ENCODE results near the gene LRRIQ4.

LRRIQ4 gene

DNA sequence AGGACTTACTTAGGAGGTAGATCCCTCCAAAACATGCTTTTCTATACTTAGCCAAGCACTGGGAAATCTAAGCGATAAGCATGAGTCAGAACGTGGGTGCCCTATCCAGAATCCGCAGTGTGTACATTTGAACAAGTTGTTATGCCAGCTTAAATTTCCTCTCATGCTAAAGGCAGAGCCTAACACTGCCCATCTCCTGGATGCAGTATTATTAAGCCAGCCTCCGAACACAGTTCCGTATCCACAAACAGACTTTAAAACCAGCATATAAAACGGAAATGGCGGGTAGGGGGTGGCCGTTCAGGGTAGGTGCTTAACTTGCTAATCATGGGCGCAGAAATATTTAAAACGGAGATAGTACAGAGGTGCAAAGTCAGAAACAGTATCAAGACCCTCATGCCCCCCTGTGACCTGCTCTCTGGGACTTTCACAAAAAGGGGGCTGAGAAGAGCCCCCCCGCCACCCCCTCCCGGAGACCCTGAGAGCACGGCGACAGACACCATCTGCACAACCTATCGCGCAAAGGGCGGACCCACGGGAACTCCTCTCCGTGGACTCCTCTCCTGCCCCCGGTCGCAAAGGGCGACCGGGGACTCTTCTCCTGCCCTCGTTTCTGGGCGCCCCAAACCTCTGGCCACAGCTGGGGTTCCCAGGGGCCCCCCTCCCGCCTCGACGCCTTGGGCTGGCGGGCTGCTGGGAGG lies 889 bp upstream of the LRRIQ4 start:
- DNase-seq = no peak

DNA sequence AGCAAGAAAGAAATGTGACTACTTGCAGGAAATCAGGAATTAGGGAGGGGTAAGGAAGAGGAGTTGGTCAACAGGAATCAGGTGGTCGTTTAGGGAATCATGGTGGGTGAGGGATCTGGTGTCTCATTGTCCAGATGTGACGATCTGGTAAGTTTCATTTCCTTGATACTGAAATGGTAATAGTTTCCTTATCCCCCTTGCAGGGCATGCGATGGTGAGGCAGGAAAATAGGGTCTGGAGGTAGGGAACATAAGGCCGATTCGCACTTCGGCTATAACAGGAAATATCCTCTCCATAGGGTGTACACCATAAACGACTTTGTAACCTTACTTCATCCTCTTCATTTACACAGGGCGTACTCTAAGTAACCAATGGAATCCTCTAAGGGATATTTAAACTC lies 608 bp downstream of the LRRIQ4 start:
- DNase-seq = no peak

- peak; percentile 22 to 37 (median 31) for DNase-seq
These were observed 1.3 kb downstream of the LRRIQ4 start for GRCh38 chr3:169813757-169814517.

GRCh38 chr3:169815590-169816150 lies 3.0 kb downstream of the LRRIQ4 start:
- DNase-seq = no peak

DNA sequence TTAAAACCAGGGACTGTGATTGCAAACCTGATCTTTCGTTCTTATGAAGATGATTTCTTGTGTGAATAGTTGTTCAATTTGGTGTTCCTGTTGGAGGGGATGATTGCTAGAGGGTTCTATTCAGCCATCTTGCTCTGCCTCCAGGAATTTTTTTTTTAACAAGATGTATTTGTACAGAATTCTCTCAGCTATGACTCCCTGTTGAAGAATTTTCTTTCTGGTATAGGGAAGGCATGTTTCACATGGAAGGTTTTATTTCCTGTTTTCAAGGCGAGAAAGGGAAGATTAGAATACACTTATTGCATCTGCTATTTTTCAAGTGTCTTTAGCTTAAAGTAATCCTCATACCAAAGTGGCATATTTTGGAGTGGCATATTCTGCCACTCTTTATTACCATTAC lies 5.6 kb downstream of the LRRIQ4 start:
- DNase-seq = no peak

DNA sequence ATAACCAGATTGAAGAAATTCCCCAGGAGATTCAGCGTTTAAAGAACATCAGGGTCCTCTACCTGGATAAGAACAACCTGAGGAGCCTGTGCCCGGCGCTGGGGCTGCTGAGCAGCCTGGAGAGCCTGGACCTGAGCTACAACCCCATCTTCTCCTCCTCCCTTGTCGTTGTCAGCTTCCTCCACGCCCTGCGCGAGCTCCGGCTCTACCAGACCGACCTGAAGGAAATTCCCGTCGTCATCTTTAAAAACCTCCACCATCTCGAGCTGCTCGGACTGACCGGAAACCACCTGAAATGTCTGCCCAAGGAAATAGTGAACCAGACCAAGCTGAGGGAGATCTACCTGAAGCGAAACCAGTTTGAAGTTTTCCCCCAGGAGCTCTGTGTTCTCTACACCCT lies 9.4 kb downstream of the LRRIQ4 start:
- no peak for DNase-seq

GRCh38 chr3:169822540-169822939 lies 9.9 kb downstream of the LRRIQ4 start:
- DNase-seq = no peak

- DNase-seq = no peak
These were observed 10.3 kb downstream of the LRRIQ4 start for GRCh38 chr3:169822983-169823382.

GRCh38 chr3:169825316-169825715 lies 12.6 kb downstream of the LRRIQ4 start:
- no peak for DNase-seq

DNA sequence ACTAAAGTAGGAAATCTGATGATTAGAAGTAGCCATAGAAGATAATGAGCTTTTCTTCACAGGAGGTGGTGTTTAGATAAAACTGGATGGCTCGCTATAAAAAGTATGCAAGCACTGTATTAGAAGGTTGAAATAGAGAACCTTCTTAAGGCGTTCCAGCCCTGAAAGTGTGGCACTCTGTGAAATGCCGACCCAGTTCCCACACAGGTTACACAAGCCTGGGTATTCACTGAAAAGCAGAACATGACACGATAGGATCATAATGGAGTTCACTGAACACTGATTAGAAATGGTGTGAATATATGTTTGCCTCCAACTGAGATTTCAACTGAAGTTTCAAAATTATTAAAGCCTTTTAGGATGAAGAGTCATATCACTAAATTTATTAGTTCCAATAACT lies 15.0 kb downstream of the LRRIQ4 start:
- no peak for DNase-seq

DNA sequence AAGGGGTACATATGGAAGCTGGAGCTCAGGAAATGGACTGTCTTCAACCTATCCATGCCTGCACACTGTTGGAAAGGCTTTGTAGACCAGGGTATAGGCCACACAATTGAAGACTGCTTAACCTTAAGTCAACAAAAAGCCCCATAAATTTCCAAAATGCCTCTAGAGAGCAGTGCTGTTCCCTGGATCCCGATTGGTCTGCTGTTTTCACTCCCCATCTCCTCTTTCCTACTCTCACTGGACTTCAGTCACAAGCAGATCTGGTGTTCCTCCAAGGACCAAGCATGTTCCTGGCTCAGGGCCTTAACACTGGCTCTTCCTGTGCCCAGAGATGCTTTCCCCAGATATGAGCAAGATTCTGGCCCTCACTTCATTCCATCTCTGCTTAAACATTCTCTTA lies 22.9 kb downstream of the LRRIQ4 start:
- DNase-seq = no peak

GRCh38 chr3:169836078-169836941 lies 23.6 kb downstream of the LRRIQ4 start:
- DNase-seq = no peak

GRCh38 chr3:169836942-169837275 lies 24.2 kb downstream of the LRRIQ4 start:
- no peak for DNase-seq

DNA sequence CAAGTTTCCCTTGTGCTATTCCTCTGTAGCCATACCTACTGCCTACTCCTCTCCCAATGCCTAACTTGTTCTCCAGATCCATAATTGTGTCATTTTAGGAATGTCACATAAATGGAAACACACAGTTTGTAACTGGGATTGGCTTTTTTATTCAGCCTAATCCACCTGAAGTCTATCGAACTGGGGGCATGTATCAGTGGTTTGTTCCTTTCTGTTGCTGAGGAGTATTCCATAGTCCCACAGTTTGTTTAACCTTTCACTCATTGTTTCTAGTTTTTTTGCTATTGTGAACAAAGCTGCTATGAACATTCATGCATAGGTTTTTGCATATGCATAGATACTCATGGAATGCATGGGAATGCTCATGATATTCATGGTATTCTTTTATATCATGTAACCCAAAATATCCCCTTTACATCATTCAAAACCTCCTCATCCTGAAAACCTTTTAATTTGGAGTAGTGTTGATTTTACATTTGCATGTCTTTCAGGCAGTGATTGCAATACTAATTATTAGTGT lies 25.9 kb downstream of the LRRIQ4 start:
- DNase-seq = no peak

GRCh38 chr3:169841171-169841570 lies 28.5 kb downstream of the LRRIQ4 start:
- DNase-seq = no peak

GRCh38 chr3:169842960-169843359 lies 30.3 kb downstream of the LRRIQ4 start:
- no peak for DNase-seq

DNA sequence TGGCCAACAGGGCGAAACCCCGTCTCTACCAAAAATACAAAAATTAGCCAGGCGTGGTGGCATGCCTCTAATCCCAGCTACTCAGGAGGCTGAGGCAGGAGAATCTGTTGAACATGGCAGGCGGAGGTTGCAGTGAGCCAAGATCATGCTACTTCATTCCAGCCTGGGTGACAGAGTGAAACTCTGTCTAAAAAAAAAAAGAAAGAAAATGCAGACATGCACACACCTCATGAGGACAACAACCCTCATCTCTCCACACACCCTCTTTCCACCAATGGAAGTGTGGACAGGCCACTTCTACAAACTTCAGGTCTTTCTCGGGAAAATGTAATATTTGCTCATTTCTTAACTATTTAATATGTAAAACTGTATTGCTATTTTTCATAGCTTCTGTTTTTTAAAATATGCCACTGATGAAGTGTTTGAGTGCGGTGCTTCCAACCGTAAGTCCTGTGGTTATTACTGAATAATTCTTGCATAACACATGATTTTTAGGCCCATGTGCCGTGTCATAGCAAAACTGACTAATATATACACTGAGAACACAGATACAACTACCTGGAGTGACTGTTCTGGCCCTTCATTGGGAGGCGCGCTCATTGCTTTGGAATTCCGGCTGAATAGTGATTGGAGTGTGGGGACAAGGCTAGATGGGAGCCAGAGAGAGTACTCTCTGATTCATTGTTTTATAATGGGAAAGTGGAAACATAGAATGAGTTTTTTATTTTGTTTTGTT lies 34.0 kb downstream of the LRRIQ4 start:
- DNase-seq = no peak

DNA sequence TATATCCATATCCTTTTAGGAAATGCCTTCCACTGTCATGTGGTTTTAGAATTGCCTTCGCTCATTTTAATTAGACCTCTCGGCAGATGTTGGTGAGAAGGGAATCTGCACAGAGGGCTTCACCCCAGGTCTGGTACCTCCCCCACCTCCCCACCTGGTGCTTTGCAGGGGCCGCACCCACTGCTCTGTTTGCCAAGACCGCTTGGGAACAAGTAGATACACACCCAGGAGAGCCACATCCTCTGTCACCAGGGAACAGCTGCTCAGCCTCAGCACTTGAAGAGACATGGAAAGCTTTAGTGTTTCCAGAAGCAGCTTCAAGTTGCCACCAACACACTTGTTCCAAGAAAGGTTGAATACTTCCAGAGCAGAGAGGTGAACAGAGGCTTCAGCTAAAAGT lies 35.2 kb downstream of the LRRIQ4 start:
- no peak for DNase-seq

GRCh38 chr3:169848741-169849140 lies 36.1 kb downstream of the LRRIQ4 start:
- no peak for DNase-seq

GRCh38 chr3:169850618-169851017 lies 37.9 kb downstream of the LRRIQ4 start:
- no peak for DNase-seq

GRCh38 chr3:169855514-169855913 lies 42.8 kb downstream of the LRRIQ4 start:
- no peak for DNase-seq

DNA sequence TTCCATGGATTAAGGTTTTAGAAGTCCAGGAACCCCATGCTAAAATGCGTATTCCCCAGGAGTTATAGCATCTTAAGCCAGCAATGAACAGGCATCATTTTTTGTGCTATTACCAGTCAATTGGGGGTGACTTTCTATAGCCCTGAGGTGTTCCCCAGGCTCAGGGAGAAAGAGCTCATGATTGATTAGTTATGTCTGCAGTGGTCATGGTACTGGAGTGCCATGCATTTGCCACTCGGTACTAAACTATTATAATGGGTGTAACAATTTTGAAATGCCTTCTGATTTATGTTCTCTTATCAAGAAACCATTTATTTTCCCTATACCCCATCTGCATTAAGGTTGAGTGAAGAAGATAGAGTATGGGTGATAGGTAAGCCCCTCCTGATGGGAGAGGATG lies 45.1 kb downstream of the LRRIQ4 start:
- DNase-seq = no peak
